ENCODE data around the gene SIRPB2. TPM values are rescaled to one million over a fixed set of nuclear protein-coding genes. Genes with fewer than 3 reads are reported as not detected.

Gene SIRPB2
- total and polyA plus RNA-seq, 2 donors (not counting 3 experiments of a cell fraction or from before 2014, with no cell fraction given): 9.5 to 19.7 TPM

DNA sequence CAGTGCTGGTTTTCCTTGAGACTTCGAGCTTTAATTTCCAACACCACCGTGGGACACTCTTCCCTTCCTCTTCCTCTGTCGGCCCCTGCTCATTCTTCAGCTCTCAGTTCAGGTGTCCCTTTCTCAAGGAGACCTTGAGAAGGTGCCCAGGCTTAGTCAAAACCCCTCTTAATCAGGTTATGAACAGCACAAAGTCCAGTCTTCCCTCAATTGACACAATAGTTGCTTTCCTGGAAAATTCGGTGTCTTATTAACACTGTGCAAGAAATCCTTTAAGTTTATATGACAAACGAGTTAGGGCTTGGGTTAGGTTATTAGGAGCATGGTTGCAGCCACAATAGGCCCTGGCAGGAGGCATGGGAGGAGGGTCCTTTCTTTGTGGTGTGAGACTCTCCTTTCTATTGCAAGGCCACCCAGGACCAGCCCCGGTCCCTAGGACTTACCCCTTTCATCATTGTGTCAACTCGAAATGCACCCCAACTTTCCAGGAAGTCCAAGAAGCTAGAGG is 23.0 kb downstream of the SIRPB2 start:
- Histone ChIP-seq H2AFZ (ENCODE audit: low read depth, low read length) (no peak overlapping the region), H3K27me3 (ENCODE audit: control insufficient read depth in 2 of 2, insufficient read depth in 2 of 2, low read length in 2 of 2) (no peaks in the 10 kb centered on the region), H3K4me3 (replicated peaks in 1 of 3; ENCODE audit: insufficient read depth in 1 of 3, low read depth in 1 of 3, low read length in 3 of 3) (no peak overlapping the region), H3K9ac (replicated peaks; ENCODE audit: extremely low read depth, insufficient read depth, low read length) (no peak overlapping the region), H3K27ac (ENCODE audit: insufficient read depth, low read depth, low read length) (no peak overlapping the region), H4K20me1 (replicated peaks; ENCODE audit: control insufficient read depth, extremely low read depth, insufficient read depth, low read length) (peaks cover 4% of the 10 kb centered on the region), H3K4me1 (ENCODE audit: control insufficient read depth, extremely low read depth, insufficient read depth, low read length) (peaks cover 35% of the 10 kb centered on the region), H3K9me3 (replicated peaks; ENCODE audit: control insufficient read depth, insufficient read depth, low read length) (no peaks in the 10 kb centered on the region), H3K4me2 (ENCODE audit: insufficient read depth, low read length) (no peak overlapping the region), H3K36me3 (ENCODE audit: control insufficient read depth in 2 of 2, extremely low read depth in 1 of 2, insufficient read depth in 2 of 2, low read length in 2 of 2) (peaks cover 0 to 5% of the 10 kb centered on the region in 2 experiments), H3K79me2 (ENCODE audit: control insufficient read depth, insufficient read depth, low read length) (peaks cover 32% of the 10 kb centered on the region), H3K9me1 (replicated peaks; ENCODE audit: control insufficient read depth, extremely low read depth, insufficient read depth, low read length) (no peaks in the 10 kb centered on the region)
- ChIA-PET POLR2A (no interaction called here), CTCF (interaction anchor here (1.3 to 14.3 kb wide), 9 partner anchors 11 to 334 kb away, joined by 3 to 229 read pairs (median 6); partner anchors contain the start of gene SIRPB2)
- dilution Hi-C loops (cut with MboI; ENCODE audit: extremely low pct_ligation_motif_present, low sequenced_read_pairs) (no loop called here), intact Hi-C loops (cut with micrococcal nuclease) (no loop called here)
- TF ChIP-seq EZH2 (IDR thresholded peaks at IDR 0.05; ENCODE audit: borderline replicate concordance, low read depth, low read length, severe bottlenecking): no peak
- TF ChIP-seq POLR2AphosphoS5 (IDR thresholded peaks at IDR 0.05; ENCODE audit: insufficient read depth, low read depth, low read length): no peak
- no peak for TF ChIP-seq POLR2A (IDR thresholded peaks at IDR 0.05; ENCODE audit: low read depth, low read length)
- no peak for TF ChIP-seq FOS (IDR thresholded peaks at IDR 0.05; ENCODE audit: borderline replicate concordance, insufficient read depth, low read length)
- no peak for TF ChIP-seq JUN (IDR thresholded peaks at IDR 0.05; ENCODE audit: borderline replicate concordance, insufficient read depth, insufficient read length, low read depth)
- TF ChIP-seq GATA2 (IDR thresholded peaks at IDR 0.05; ENCODE audit: insufficient read depth, insufficient read length, low read depth, low read length): no peak
- TF ChIP-seq CTCF (IDR thresholded peaks at IDR 0.05; ENCODE audit: extremely low read depth in 1 of 2, insufficient read depth in 1 of 2, low read depth in 1 of 2, low read length in 2 of 2): no peak
- TF ChIP-seq, protein P1, sequence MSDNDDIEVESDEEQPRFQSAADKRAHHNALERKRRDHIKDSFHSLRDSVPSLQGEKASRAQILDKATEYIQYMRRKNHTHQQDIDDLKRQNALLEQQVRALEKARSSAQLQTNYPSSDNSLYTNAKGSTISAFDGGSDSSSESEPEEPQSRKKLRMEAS (IDR thresholded peaks at IDR 0.05; ENCODE audit: insufficient read depth, insufficient read length): no peak
- no peak for TF ChIP-seq MYC (IDR thresholded peaks at IDR 0.05; ENCODE audit: low read depth, low read length)
- no TSS peak for BruUV-seq (replicated peaks)
- DNase-seq (ENCODE audit: low read depth, low spot score) (no peak), FAIRE-seq (no peak)

All from endothelial cell of umbilical vein (primary cell).